ENCODE results near the gene APOBEC3G. TPM values are rescaled to one million over a fixed set of nuclear protein-coding genes. Genes with fewer than 3 reads are reported as not detected.

The APOBEC3G gene
- total RNA-seq, 4 donors from 2014 or later = 6.5 to 27.5 (median 11.4) TPM

DNA sequence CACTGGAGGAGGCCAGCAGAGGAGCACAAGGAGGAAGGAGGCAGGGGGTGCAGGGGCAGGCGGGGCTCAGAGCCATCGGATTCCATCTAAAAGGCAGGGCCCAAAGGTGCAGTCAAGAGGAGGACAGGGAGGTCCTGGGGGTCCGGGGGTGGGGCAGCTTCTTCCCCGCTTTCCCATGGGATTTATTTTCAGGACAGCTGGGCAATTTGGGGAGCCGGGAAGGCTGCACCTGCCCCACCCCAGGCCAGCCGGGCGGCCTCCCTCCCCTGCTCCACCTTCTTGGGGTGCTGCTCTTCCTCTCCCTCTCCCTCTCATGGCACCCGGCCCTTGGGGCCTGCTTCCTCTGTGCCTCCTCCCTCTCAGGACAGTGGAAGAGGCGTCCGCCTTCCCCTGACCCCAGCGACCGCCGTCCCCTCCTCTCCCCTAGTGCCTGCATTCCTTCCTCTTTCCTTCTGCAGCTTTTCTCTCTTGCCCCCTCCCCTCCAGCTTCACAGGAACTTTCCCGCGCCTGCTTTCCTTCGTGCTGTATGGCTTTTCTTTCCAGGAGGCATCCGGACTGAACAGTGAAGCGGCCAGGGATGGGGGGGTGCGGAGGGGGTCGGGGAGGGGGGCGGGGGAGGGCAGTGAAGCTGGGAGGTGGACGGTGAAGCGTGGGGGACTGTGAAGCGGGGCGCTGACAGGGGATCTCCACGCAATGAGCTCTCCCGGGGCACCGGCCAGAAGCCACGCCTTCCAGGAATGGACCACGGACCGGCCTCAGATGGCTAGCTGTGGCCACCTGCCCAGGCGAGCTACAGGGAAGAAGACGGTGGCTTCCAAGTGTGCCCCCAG lies 46.9 kb downstream of the APOBEC3G start:
- no peak overlapping the region for H3K4me3 ChIP-seq
- TF ChIP-seq, protein P1, sequence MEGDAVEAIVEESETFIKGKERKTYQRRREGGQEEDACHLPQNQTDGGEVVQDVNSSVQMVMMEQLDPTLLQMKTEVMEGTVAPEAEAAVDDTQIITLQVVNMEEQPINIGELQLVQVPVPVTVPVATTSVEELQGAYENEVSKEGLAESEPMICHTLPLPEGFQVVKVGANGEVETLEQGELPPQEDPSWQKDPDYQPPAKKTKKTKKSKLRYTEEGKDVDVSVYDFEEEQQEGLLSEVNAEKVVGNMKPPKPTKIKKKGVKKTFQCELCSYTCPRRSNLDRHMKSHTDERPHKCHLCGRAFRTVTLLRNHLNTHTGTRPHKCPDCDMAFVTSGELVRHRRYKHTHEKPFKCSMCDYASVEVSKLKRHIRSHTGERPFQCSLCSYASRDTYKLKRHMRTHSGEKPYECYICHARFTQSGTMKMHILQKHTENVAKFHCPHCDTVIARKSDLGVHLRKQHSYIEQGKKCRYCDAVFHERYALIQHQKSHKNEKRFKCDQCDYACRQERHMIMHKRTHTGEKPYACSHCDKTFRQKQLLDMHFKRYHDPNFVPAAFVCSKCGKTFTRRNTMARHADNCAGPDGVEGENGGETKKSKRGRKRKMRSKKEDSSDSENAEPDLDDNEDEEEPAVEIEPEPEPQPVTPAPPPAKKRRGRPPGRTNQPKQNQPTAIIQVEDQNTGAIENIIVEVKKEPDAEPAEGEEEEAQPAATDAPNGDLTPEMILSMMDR (IDR thresholded peaks at IDR 0.05) = no peak
- TF ChIP-seq POLR2A (IDR thresholded peaks at IDR 0.05) (no peak), EP300 (IDR thresholded peaks at IDR 0.05) (no peak)
- H3K36me3 ChIP-seq = peaks cover 0 to 23% (median 0%) of the 10 kb centered on the region in 3 donors
- H3K27me3 ChIP-seq = no peaks in the 10 kb centered on the region
- peaks cover 0 to 14% (median 0%) of the 10 kb centered on the region in 4 donors for H3K4me1 ChIP-seq
- DNase-seq (ENCODE audit: low spot score in 2 of 2) = no peak
- peaks cover 0 to 8% (median 0%) of the 10 kb centered on the region in 4 donors for H3K9me3 ChIP-seq
- no peak overlapping the region for H3K27ac ChIP-seq
- 18 to 23% methylated on average over 32 of the region's 33 CpGs for WGBS, 2 donors

- H3K36me3 ChIP-seq = peaks cover 0 to 34% (median 0%) of the 10 kb centered on the region in 3 donors
- whole genome bisulfite sequencing, 2 donors = 86 to 93% methylated on average over 5 of the region's 5 CpGs
- TF ChIP-seq EP300 (IDR thresholded peaks at IDR 0.05) = no peak
- TF ChIP-seq, protein P1 (IDR thresholded peaks at IDR 0.05) = no peak
- TF ChIP-seq POLR2A (IDR thresholded peaks at IDR 0.05) = no peak
Measured at GRCh38 chr22:39125622-39126021, 48.5 kb downstream of the APOBEC3G start.

DNA sequence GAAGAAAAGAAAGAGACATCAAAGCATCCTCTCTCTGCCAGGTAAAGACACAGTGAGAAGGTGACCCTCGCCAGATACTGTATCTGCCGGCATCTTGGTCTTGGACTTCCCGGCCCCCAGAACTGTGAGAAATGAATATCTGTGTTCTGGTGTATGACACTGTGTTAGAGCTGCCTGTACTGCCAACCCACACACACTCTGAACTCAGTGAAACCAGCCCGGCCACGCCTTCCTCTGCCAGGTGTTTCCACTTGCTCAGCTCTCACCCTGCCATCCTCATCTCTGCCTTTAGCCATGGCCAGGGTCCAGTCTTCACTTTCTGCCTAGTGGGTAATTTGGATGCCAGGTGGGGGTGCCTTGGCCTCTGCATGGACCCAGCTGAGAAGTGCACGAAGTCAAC lies 51.4 kb downstream of the APOBEC3G start:
- H3K9me3 ChIP-seq = peaks cover 0 to 8% (median 0%) of the 10 kb centered on the region in 4 donors
- H3K27me3 ChIP-seq = no peaks in the 10 kb centered on the region
- WGBS, 2 donors = 93 to 95% methylated on average over 5 to 6 of the region's 6 CpGs
- H3K4me3 ChIP-seq = no peak overlapping the region
- no peak for DNase-seq (ENCODE audit: low spot score in 2 of 2)
- H3K27ac ChIP-seq = no peak overlapping the region
- peaks cover 0 to 54% (median 0%) of the 10 kb centered on the region in 3 donors for H3K36me3 ChIP-seq
- TF ChIP-seq EP300 (IDR thresholded peaks at IDR 0.05) (no peak), POLR2A (IDR thresholded peaks at IDR 0.05) (no peak)
- TF ChIP-seq, protein P1 (IDR thresholded peaks at IDR 0.05) = no peak
- H3K4me1 ChIP-seq = peaks cover 0 to 36% (median 12%) of the 10 kb centered on the region in 4 donors

More at GRCh38 chr22:39125622-39126021, 48.5 kb downstream of the APOBEC3G start:
- no peak for DNase-seq (ENCODE audit: low spot score in 2 of 2)
- Histone ChIP-seq H3K4me1 (peaks cover 0 to 18% (median 0%) of the 10 kb centered on the region in 4 donors), H3K27ac (no peak overlapping the region), H3K4me3 (no peak overlapping the region), H3K9me3 (peaks cover 0 to 8% (median 0%) of the 10 kb centered on the region in 4 donors), H3K27me3 (no peaks in the 10 kb centered on the region)

GRCh38 chr22:39129081-39129480 lies 52.0 kb downstream of the APOBEC3G start:
- H3K27ac ChIP-seq = no peak overlapping the region
- peaks cover 0 to 60% (median 4%) of the 10 kb centered on the region in 3 donors for H3K36me3 ChIP-seq
- peaks cover 0 to 8% (median 0%) of the 10 kb centered on the region in 4 donors for H3K9me3 ChIP-seq
- H3K27me3 ChIP-seq = no peaks in the 10 kb centered on the region
- no peak overlapping the region for H3K4me3 ChIP-seq
- no peak for DNase-seq (ENCODE audit: low spot score in 2 of 2)
- TF ChIP-seq EP300 (IDR thresholded peaks at IDR 0.05) (no peak), POLR2A (IDR thresholded peaks at IDR 0.05) (no peak)
- TF ChIP-seq, protein P1 (IDR thresholded peaks at IDR 0.05) = no peak
- WGBS, 2 donors = 76 to 83% methylated on average over 4 of the region's 4 CpGs
- peaks cover 0 to 31% (median 12%) of the 10 kb centered on the region in 4 donors for H3K4me1 ChIP-seq

- no peak overlapping the region for H3K4me3 ChIP-seq
- WGBS, 2 donors = 91 to 95% methylated on average over 9 of the region's 9 CpGs
- no peaks in the 10 kb centered on the region for H3K27me3 ChIP-seq
- H3K9me3 ChIP-seq = peaks cover 0 to 8% (median 0%) of the 10 kb centered on the region in 4 donors
- peaks cover 0 to 67% (median 4%) of the 10 kb centered on the region in 3 donors for H3K36me3 ChIP-seq
- no peak for TF ChIP-seq POLR2A (IDR thresholded peaks at IDR 0.05)
- TF ChIP-seq, protein P1 (IDR thresholded peaks at IDR 0.05) = no peak
- TF ChIP-seq EP300 (IDR thresholded peaks at IDR 0.05) = no peak
- no peak for DNase-seq (ENCODE audit: low spot score in 2 of 2)
- no peak overlapping the region for H3K27ac ChIP-seq
- H3K4me1 ChIP-seq = peaks cover 0 to 30% (median 12%) of the 10 kb centered on the region in 4 donors
Measured at GRCh38 chr22:39129746-39130145, 52.7 kb downstream of the APOBEC3G start.

Measured in tibial nerve (tissue), 4 donors.